GM12892 (cell line): Measurements from ENCODE around the gene VPS35L.

ENCODE experiments used
- POLR2A ChIP-seq: IDR thresholded peaks from 2 replicates; pipeline ENCODE4 v1.6.1; 2011; ENCODE audit warnings: low read depth, low read length, control low read depth
- POLR2AphosphoS5 ChIP-seq: IDR thresholded peaks from 2 replicates; pipeline ENCODE4 v1.6.1; 2011; ENCODE audit warnings: low read depth, low read length, control low read depth
- TAF1 ChIP-seq: IDR thresholded peaks from 2 replicates; pipeline ENCODE4 v1.6.1; 2011; ENCODE audit warnings: low read depth, mild to moderate bottlenecking, control low read depth, low read length, borderline replicate concordance

- TF ChIP-seq POLR2AphosphoS5: no peak
- TF ChIP-seq POLR2A: no peak
- TF ChIP-seq TAF1: no peak
Measured at GRCh38 chr16:19549673-19550072, 5.8 kb upstream of the VPS35L start.
